Measurements from ENCODE around the gene TOR1AIP1.

The TOR1AIP1 gene

DNA sequence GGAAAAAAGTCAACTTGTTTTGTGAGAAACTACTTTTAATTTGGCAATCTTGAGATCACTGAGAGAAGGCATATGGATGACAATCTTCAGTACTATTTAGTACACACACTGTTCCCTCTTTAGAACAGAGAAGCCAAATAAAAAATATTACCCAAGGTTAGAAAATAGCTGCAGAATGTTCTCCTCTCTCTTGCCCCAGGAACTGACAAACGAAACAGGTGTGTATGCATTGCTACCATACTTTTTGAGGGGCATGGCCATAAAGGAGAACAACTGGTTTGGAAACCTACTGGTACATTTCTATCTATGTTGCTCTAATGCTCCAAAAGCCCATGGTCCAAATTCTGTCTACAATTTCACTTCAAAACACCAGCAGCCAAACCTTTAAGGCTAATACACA is 10.1 kb upstream of the TOR1AIP1 start:
- H3K36me3 ChIP-seq (ENCODE audit: control insufficient read depth in 2 of 2, insufficient read depth in 1 of 2, low read length in 2 of 2): peaks cover 0 to 75% of the 10 kb centered on the region in 2 experiments
- TF ChIP-seq ZNF514 (tag by site-specific recombination; IDR thresholded peaks at IDR 0.05) (no peak), MZF1 (tag by site-specific recombination; IDR thresholded peaks at IDR 0.05; ENCODE audit: borderline replicate concordance) (no peak), ZNF311 (tag by site-specific recombination; IDR thresholded peaks at IDR 0.05; ENCODE audit: borderline replicate concordance) (no peak), AEBP2 (tag by site-specific recombination; IDR thresholded peaks at IDR 0.05; ENCODE audit: borderline replicate concordance) (no peak), ZNF140 (tag by site-specific recombination; IDR thresholded peaks at IDR 0.05) (no peak), HOXC10 (CRISPR knock-in tag; IDR thresholded peaks at IDR 0.05) (no peak), ZNF473 (tag by site-specific recombination; IDR thresholded peaks at IDR 0.05) (no peak), ZNF776 (tag by site-specific recombination; IDR thresholded peaks at IDR 0.05; ENCODE audit: borderline replicate concordance) (no peak), ZNF2 (tag by site-specific recombination; IDR thresholded peaks at IDR 0.05) (no peak), ZNF148 (tag by site-specific recombination; IDR thresholded peaks at IDR 0.05; ENCODE audit: borderline replicate concordance) (no peak)
- no peaks in the 10 kb centered on the region for H3K9me3 ChIP-seq (ENCODE audit: control insufficient read depth, insufficient read depth, low read depth, low read length)
- POLR2A ChIA-PET: no interaction called here
- CTCF ChIA-PET: interaction anchor here (0.7 kb wide), 1 partner anchor 186 kb away, joined by 3 read pairs; no protein-coding TSS in a partner anchor
- H3K27ac ChIP-seq (ENCODE audit: extremely low read depth, low read depth, low read length): no peak overlapping the region
- no peak overlapping the region for H3K4me3 ChIP-seq (ENCODE audit: low read depth, low read length)
- no peaks in the 10 kb centered on the region for H3K4me1 ChIP-seq (ENCODE audit: control insufficient read depth, insufficient read depth, low read length)

DNA sequence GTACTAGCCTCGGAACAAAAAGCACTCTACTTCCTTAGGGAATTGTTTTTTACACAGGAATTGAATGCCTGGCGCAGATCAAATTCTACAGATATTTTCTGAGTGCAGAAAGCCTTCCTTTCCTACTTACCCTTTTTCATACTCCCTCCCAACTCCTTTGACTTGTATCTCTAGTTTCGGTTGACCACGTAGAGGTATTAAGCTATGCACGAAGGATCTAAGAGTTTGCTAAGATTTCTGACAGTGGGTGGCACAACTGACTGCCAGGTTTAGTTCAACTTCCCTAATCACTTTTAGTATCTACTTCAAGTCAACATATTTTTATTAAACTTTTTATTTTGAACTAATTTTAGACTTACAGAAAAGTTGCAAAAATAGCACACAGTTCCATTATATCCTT is 9.5 kb upstream of the TOR1AIP1 start:
- Histone ChIP-seq H3K4me3 (ENCODE audit: low read depth, low read length) (no peak overlapping the region), H3K9me3 (ENCODE audit: control insufficient read depth, insufficient read depth, low read depth, low read length) (no peaks in the 10 kb centered on the region), H3K4me1 (ENCODE audit: control insufficient read depth, insufficient read depth, low read length) (no peaks in the 10 kb centered on the region), H3K36me3 (ENCODE audit: control insufficient read depth in 2 of 2, insufficient read depth in 1 of 2, low read length in 2 of 2) (peaks cover 0 to 68% of the 10 kb centered on the region in 2 experiments), H3K27ac (ENCODE audit: extremely low read depth, low read depth, low read length) (no peak overlapping the region)
- CTCF ChIA-PET: interaction anchor here (0.7 kb wide), 1 partner anchor 185 kb away, joined by 3 read pairs; no protein-coding TSS in a partner anchor
- POLR2A ChIA-PET: no interaction called here
- TF ChIP-seq KLF10 (tag by site-specific recombination; IDR thresholded peaks at IDR 0.05) (no peak), ZNF660 (tag by site-specific recombination; IDR thresholded peaks at IDR 0.05) (no peak)

- H3K9me3 ChIP-seq (ENCODE audit: control insufficient read depth, insufficient read depth, low read depth, low read length): no peaks in the 10 kb centered on the region
- H3K27ac ChIP-seq (ENCODE audit: extremely low read depth, low read depth, low read length): no peak overlapping the region
- H3K4me1 ChIP-seq (ENCODE audit: control insufficient read depth, insufficient read depth, low read length): no peaks in the 10 kb centered on the region
- ChIA-PET POLR2A (no interaction called here), CTCF (no interaction called here)
- peaks cover 0 to 60% of the 10 kb centered on the region in 2 experiments for H3K36me3 ChIP-seq (ENCODE audit: control insufficient read depth in 2 of 2, insufficient read depth in 1 of 2, low read length in 2 of 2)
- TF ChIP-seq PBX3 (CRISPR knock-in tag; IDR thresholded peaks at IDR 0.05) (no peak), MEIS1 (CRISPR knock-in tag; IDR thresholded peaks at IDR 0.05; ENCODE audit: borderline replicate concordance) (no peak), ZNF184 (tag by site-specific recombination; IDR thresholded peaks at IDR 0.05) (no peak), ZNF701 (tag by site-specific recombination; IDR thresholded peaks at IDR 0.05) (no peak), ATF2 (tag by site-specific recombination; IDR thresholded peaks at IDR 0.05; ENCODE audit: low read depth) (no peak), ZNF362 (tag by site-specific recombination; IDR thresholded peaks at IDR 0.05) (no peak), ZNF549 (tag by site-specific recombination; IDR thresholded peaks at IDR 0.05) (no peak), SETDB1 (IDR thresholded peaks at IDR 0.05; ENCODE audit: insufficient read length, low read length) (no peak)
- no peak overlapping the region for H3K4me3 ChIP-seq (ENCODE audit: low read depth, low read length)
Measured at GRCh38 chr1:179873438-179873851, 8.6 kb upstream of the TOR1AIP1 start.

All from HEK293 (cell line).